ENCODE measurements around the gene COL4A3. TPM values are rescaled to one million over a fixed set of nuclear protein-coding genes. Genes with fewer than 3 reads are reported as not detected.

Gene COL4A3
- total and polyA plus RNA-seq, 2 experiments from 2014 or later, result 0.11 to 0.70 TPM

DNA sequence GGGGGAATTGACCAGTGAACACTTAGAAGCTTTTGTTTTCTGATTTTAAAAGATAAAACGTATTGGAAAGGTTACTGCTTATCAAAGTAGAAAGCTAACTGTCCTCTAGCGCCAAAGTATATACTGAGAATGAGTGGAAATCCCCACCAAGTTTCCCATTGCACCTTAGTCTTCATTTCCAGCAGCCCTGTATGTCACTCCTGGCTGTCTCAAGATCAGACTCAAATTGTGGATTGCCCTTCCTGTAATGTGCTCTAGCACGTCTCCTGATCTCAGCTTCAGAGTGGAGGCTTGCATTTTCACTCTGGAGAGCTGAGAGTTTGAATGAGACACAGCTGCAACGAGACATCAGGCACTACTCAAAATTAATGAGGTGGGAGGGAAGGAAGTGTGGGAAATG lies 187.2 kb downstream of the COL4A3 start:
- Histone ChIP-seq H3K4me3 (no peak overlapping the region), H3K9me2 (ENCODE audit: insufficient read depth) (no peaks in the 10 kb centered on the region), H3K4me1 (ENCODE audit: insufficient read depth) (no peaks in the 10 kb centered on the region), H3K27ac (no peak overlapping the region), H2AFZ (no peak overlapping the region), H3K27me3 (replicated peaks; ENCODE audit: insufficient read depth) (no peaks in the 10 kb centered on the region), H3K9me3 (ENCODE audit: low read depth) (no peaks in the 10 kb centered on the region), H4K20me1 (ENCODE audit: insufficient read depth) (no peaks in the 10 kb centered on the region), H3K36me3 (ENCODE audit: low read depth) (peaks cover 94% of the 10 kb centered on the region), H3K4me2 (ENCODE audit: unreplicated experiment) (no peak overlapping the region), H3K79me2 (ENCODE audit: insufficient read depth) (peaks cover 19% of the 10 kb centered on the region; the same call in 1 of the 2 replicates), H3F3A (ENCODE audit: insufficient read depth) (peaks cover 3% of the 10 kb centered on the region; the same call in 1 of the 2 replicates), H3K9ac (no peak overlapping the region)
- TF ChIP-seq EZH2 (IDR thresholded peaks at IDR 0.05; ENCODE audit: insufficient read depth, poor library complexity, severe bottlenecking) (no peak), EZH2phosphoT487 (IDR thresholded peaks at IDR 0.05; ENCODE audit: insufficient read depth, low read depth) (no peak)
- 96 to 98% methylated on average over 4 of the region's 4 CpGs for WGBS, 2 experiments (ENCODE audit: low coverage in 1 of 2, low lambda C conversion rate in 2 of 2, missing lambda C conversion rate in 2 of 2)
- in situ Hi-C loops (cut with MboI), result no loop called here
- DNase-seq, result no peak

GRCh38 chr2:227360351-227360750 lies 195.9 kb downstream of the COL4A3 start:
- in situ Hi-C loops (cut with MboI), result no loop called here
- no peaks in the 10 kb centered on the region for H3K9me3 ChIP-seq (ENCODE audit: low read depth)
- peaks cover 5% of the 10 kb centered on the region for H3K4me1 ChIP-seq (ENCODE audit: insufficient read depth)
- no peak overlapping the region for H2AFZ ChIP-seq
- H3K36me3 ChIP-seq (ENCODE audit: low read depth), result peaks cover 58% of the 10 kb centered on the region
- H3K9me2 ChIP-seq (ENCODE audit: insufficient read depth), result no peaks in the 10 kb centered on the region
- no peak for DNase-seq
- H3K4me3 ChIP-seq, result no peak overlapping the region
- 71 to 72% methylated on average over 5 of the region's 5 CpGs for WGBS, 2 experiments (ENCODE audit: low coverage in 1 of 2, low lambda C conversion rate in 2 of 2, missing lambda C conversion rate in 2 of 2)
- H3F3A ChIP-seq (ENCODE audit: insufficient read depth), result peaks cover 75% of the 10 kb centered on the region
- H4K20me1 ChIP-seq (ENCODE audit: insufficient read depth), result no peaks in the 10 kb centered on the region
- H3K27ac ChIP-seq, result no peak overlapping the region
- no peak for TF ChIP-seq EZH2 (IDR thresholded peaks at IDR 0.05; ENCODE audit: insufficient read depth, poor library complexity, severe bottlenecking)
- TF ChIP-seq EZH2phosphoT487 (IDR thresholded peaks at IDR 0.05; ENCODE audit: insufficient read depth, low read depth), result no peak
- H3K4me2 ChIP-seq (ENCODE audit: unreplicated experiment), result no peak overlapping the region
- no peaks in the 10 kb centered on the region for H3K79me2 ChIP-seq (ENCODE audit: insufficient read depth)
- no peak overlapping the region for H3K9ac ChIP-seq
- no peaks in the 10 kb centered on the region for H3K27me3 ChIP-seq (replicated peaks; ENCODE audit: insufficient read depth)

- H3K9me3 ChIP-seq (ENCODE audit: low read depth), result no peaks in the 10 kb centered on the region
- no peak overlapping the region for H2AFZ ChIP-seq
- peaks cover 89% of the 10 kb centered on the region for H3F3A ChIP-seq (ENCODE audit: insufficient read depth)
- peak overlapping the region; percentile 0 for H3K4me2 ChIP-seq (ENCODE audit: unreplicated experiment)
- H3K9me2 ChIP-seq (ENCODE audit: insufficient read depth), result no peaks in the 10 kb centered on the region
- no peak overlapping the region for H3K4me3 ChIP-seq
- H3K79me2 ChIP-seq (ENCODE audit: insufficient read depth), result no peaks in the 10 kb centered on the region
- H3K36me3 ChIP-seq (ENCODE audit: low read depth), result peaks cover 26% of the 10 kb centered on the region
- H3K27me3 ChIP-seq (replicated peaks; ENCODE audit: insufficient read depth), result no peaks in the 10 kb centered on the region
- 90 to 93% methylated on average over 6 of the region's 6 CpGs for WGBS, 2 experiments (ENCODE audit: low coverage in 1 of 2, low lambda C conversion rate in 2 of 2, missing lambda C conversion rate in 2 of 2)
- no peak overlapping the region for H3K9ac ChIP-seq
- H3K4me1 ChIP-seq (ENCODE audit: insufficient read depth), result peaks cover 29% of the 10 kb centered on the region
- H3K27ac ChIP-seq, result no peak overlapping the region; the same call in 1 of the 2 replicates
- in situ Hi-C loops (cut with MboI), result no loop called here
- TF ChIP-seq EZH2phosphoT487 (IDR thresholded peaks at IDR 0.05; ENCODE audit: insufficient read depth, low read depth) (no peak), EZH2 (IDR thresholded peaks at IDR 0.05; ENCODE audit: insufficient read depth, poor library complexity, severe bottlenecking) (no peak)
- DNase-seq, result no peak
- H4K20me1 ChIP-seq (ENCODE audit: insufficient read depth), result no peaks in the 10 kb centered on the region
Measured at GRCh38 chr2:227363756-227364155, 199.3 kb downstream of the COL4A3 start.

Other genes starting within 250 kb of the COL4A3 start
- gene COL4A4, start 419 bp upstream of the COL4A3 start, total RNA-seq (2014; rRNA removed; shearing (Covaris generic)), result 0.76 and 1.0 TPM in 2 replicates
- gene COL4A4, start 419 bp upstream of the COL4A3 start, polyA plus RNA-seq (2016; fragmentation: Nextera tagmentation; extraction: Ambion mirVana), result 0.36 and 0.66 TPM in 2 replicates
- gene MFF, start 160.6 kb downstream of the COL4A3 start, total RNA-seq (2014; rRNA removed; shearing (Covaris generic)), result 250 and 258 TPM in 2 replicates
- 300 and 301 TPM in 2 replicates for gene MFF, start 160.6 kb downstream of the COL4A3 start, polyA plus RNA-seq (2016; fragmentation: Nextera tagmentation; extraction: Ambion mirVana)
- 14.2 and 18.7 TPM in 2 replicates for gene TM4SF20, start 214.7 kb downstream of the COL4A3 start, total RNA-seq (2014; rRNA removed; shearing (Covaris generic))
- gene TM4SF20, start 214.7 kb downstream of the COL4A3 start, polyA plus RNA-seq (2016; fragmentation: Nextera tagmentation; extraction: Ambion mirVana), result 16.8 and 18.7 TPM in 2 replicates
- not detected in 2 replicates for gene SCYGR1, start 223.3 kb downstream of the COL4A3 start, total RNA-seq (2014; rRNA removed; shearing (Covaris generic))
- gene SCYGR1, start 223.3 kb downstream of the COL4A3 start, polyA plus RNA-seq (2016; fragmentation: Nextera tagmentation; extraction: Ambion mirVana), result not detected in 2 replicates